Kidney capillary endothelial cell (primary cell): Measurements from ENCODE around the gene CATSPERE.
"Not testable (repeated sequence)": the region's sequence is repeated elsewhere in the genome, so short reads cannot be mapped to it uniquely, and the experiment has no call there.

ENCODE experiments used
- DNase-seq: peaks from one replicate; pipeline ENCODE4 v3.0.0-alpha.2; 2018; ENCODE audit warnings: low spot score

The CATSPERE gene

GRCh38 chr1:244666672-244667418, 205.8 kb downstream of the CATSPERE start:
- not testable (repeated sequence) for DNase-seq

- DNase-seq = no peak
Measured at GRCh38 chr1:244667797-244668196, 206.7 kb downstream of the CATSPERE start.

GRCh38 chr1:244672946-244673682, 212.0 kb downstream of the CATSPERE start:
- no peak for DNase-seq

DNA sequence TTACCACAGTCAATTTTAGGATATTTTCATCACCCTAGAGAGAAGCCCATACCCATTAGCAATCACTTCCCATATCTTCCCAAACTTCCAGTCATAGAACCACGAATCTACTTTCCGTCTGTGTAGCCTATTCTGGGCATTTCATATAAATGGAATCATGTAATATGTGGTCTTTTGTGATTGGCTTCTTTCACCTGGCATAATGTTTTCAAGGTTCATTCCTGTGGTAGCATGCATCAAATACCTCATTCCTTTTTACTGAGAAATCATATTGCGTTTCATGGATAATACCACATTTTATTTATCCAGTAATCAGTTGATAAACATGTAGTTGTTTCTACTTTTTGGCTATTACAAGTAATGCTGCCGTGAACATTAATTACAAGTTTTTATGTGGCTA, 213.4 kb downstream of the CATSPERE start:
- DNase-seq = no peak

DNA sequence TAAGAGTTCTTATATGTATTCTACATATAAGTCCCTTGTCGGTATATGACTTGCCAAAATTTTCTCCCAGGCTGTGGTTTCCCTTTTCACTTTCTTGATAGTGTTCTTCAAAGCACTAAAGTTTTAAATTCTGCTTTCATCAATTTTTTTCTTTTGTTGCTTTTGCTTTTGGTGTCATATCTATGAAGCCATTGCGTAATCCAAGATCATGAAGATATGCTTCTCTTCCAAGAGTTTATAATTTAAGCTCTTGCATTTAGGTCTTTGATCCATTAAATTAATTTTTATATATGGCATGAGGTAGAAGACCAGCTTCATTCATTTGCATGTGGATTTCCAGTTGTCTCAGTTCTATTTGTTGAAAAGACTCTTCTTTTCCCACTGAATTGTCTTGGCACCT, 214.1 kb downstream of the CATSPERE start:
- no peak for DNase-seq

GRCh38 chr1:244678697-244679096, 217.6 kb downstream of the CATSPERE start:
- DNase-seq = no peak

DNA sequence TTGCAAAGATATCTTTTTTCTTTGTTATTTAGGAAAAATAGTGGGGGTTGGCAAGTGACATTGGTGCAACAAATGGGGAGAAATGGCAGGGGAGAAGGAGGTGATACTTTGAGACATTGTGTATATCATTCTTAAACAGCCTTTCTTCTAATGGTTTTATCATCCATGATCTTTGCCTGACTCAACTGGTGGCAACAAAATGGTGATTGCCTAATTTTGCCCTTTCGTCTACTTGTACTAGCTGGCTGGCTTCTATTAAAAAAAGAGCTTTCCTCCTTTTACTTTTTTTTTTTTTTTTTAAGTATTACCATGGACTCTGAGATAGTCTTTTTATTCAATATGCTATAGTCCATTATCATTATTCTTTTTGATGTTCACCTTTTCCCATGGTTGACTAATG, 219.6 kb downstream of the CATSPERE start:
- DNase-seq = no peak

DNA sequence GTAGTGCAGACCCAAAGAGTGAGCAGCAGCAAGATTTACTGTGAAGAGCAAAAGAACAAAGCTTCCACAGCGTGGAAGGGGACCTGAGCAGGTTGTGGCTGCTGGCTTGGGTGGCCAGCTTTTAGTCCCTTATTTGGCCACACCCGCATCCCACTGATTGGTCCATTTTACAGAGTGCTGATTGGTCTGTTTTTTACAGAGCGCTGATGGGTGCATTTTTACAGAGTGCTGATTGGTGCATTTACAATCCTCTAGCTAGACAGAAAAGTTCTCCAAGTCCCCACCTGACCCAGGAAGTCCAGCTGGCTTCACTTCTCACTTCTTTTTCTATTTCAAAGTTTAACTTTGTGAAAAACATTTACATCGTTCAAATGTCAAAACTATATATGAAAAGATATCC, 221.0 kb downstream of the CATSPERE start:
- not testable (repeated sequence) for DNase-seq
